GM19324 (cell line): ENCODE data around the gene ABCA7.

Experiments used
- ATAC-seq: cut with Tn5 transposase; IDR thresholded peaks from one replicate; pipeline ENCODE4 v1.9.1; 2021; ENCODE audit warnings: mild to moderate bottlenecking, moderate library complexity; ENCODE audit not compliant: unreplicated experiment, low FRiP score

Gene ABCA7

DNA sequence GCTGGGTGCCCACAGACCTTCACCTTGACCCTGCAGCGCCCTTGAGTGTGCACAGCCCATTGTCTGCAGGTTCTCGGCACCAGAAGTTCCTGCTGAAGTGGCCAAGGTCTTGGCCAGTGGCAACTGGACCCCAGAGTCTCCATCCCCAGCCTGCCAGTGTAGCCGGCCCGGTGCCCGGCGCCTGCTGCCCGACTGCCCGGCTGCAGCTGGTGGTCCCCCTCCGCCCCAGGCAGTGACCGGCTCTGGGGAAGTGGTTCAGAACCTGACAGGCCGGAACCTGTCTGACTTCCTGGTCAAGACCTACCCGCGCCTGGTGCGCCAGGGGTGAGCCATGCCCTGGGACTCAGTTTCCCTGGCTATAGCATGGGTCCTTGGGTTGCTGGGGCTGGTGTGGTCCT is 15.1 kb downstream of the ABCA7 start:
- no peak for ATAC-seq

DNA sequence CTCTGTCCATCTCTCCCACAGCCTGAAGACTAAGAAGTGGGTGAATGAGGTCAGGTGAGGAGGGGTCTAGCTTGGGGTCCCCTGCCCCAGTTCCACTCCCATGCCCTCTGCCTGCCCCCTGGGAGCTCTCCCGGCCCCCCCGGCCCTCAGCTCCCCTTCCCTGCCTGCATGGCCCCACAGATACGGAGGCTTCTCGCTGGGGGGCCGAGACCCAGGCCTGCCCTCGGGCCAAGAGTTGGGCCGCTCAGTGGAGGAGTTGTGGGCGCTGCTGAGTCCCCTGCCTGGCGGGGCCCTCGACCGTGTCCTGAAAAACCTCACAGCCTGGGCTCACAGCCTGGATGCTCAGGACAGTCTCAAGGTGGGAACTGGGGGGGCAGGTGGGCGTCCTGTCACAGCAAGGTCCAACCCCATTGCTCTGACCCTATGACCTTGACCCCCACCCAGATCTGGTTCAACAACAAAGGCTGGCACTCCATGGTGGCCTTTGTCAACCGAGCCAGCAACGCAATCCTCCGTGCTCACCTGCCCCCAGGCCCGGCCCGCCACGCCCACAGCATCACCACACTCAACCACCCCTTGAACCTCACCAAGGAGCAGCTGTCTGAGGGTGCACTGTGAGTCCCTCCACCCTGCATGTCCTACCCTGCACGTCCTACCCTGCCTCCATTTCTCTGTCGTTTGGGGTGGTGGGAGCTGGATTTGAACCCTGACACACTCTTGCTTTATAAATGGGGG is 16.1 kb downstream of the ABCA7 start:
- no peak for ATAC-seq

DNA sequence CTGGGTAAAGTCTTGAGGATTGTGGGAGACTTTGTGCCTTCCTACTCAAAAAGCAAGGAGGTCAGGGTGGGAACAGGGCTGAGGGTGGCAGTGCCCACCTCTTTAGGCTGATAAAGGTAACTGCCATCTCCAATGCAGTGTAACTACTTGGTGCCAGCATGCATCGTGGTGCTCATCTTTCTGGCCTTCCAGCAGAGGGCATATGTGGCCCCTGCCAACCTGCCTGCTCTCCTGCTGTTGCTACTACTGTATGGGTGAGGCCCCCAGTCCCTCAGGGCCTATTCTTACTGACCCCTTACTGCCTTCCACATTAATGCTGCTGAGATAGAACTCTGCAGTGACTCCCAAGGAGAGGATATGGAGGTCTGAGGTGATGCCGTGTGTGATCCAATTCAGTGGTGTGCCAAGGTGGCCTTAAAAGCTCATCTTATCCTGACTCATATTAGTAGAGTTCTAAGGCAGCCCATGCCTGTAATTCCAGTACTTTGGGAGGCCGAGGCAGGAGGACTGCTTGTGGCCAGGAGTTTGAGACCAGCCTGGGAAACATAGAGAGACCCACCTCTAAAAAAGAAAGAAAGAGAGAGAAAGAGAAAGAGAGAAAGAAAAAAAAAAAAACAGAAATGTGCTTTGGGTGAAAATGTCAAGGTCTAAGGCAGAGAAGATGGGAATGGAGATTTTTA is 17.4 kb downstream of the ABCA7 start:
- no peak for ATAC-seq

DNA sequence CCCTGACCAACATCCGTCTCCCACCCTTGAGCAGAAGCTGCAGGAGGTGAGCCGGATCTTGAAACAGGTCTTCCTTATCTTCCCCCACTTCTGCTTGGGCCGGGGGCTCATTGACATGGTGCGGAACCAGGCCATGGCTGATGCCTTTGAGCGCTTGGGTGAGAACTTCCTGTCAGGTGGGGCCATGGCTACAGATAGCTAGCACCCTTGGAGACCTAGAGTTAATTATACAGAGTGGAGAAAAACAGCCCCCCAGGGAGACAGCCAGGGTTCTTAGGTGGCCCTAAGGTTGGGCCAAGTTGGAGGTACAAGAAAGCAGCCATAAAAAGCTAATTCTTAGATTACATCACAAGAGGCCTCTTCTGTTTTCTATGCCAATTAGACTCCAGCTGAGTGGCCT is 18.2 kb downstream of the ABCA7 start:
- no peak for ATAC-seq

DNA sequence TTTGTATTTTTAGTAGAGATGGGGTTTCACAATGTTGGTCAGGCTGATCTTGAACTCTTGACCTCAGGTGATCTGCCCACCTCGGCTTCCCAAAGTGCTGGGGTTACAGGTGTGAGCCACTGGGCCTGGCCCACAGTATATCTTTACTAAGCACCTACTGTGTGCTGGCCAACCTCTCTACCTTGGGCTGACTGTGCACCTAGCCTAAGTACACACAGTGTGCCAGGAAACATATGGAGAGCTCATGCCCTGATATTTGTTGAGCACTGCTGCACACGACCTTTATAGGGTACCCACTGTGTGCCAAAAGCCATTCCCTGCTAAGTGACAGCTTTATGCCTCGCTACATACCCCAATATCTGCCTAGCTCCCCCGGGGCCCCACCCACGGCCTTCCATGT is 20.8 kb downstream of the ABCA7 start:
- no peak for ATAC-seq

DNA sequence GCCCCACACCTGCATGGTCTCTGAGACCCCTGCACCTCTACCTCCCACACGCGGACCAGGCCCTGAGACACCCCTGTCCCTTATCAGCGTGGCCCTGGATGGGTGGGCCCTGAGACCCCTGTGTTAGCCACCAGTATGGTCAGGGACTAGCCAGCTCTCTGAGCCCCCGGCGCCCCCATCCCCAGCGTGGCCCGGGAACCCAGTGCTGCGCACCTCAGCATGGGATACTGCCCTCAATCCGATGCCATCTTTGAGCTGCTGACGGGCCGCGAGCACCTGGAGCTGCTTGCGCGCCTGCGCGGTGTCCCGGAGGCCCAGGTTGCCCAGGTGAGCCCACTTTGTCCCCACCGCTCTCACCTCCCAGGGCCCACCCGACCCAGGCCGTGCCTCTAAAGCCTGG is 22.1 kb downstream of the ABCA7 start:
- ATAC-seq: no peak

DNA sequence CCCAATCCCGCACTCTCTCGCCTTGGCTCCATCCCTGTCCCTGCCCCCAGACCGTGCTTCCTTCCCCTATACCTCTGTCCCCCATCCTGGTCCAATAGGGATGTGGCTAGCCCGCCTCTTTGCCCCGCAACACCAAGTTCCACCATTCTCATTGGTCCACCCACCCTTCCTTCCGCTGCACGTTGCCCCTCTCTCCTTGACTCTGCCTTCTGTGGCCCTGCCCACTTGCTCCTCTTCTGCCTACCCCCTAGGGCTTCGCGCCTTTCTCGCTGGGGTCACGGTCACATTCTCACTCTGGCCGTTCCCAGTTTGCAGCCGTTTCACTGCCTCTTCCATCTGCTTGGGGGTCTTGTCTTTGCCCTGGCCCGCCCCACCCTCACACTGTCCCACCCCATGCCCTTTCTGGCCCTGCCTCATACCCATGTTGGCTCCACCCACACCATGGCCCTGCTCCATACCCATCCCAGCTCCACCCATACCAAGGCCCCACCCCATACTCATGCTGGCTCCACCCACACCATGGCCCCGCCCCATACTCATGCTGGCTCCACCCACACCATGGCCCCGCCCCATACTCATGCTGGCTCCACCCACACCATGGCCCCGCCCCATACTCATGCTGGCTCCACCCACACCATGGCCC is 22.6 kb downstream of the ABCA7 start:
- no peak for ATAC-seq

DNA sequence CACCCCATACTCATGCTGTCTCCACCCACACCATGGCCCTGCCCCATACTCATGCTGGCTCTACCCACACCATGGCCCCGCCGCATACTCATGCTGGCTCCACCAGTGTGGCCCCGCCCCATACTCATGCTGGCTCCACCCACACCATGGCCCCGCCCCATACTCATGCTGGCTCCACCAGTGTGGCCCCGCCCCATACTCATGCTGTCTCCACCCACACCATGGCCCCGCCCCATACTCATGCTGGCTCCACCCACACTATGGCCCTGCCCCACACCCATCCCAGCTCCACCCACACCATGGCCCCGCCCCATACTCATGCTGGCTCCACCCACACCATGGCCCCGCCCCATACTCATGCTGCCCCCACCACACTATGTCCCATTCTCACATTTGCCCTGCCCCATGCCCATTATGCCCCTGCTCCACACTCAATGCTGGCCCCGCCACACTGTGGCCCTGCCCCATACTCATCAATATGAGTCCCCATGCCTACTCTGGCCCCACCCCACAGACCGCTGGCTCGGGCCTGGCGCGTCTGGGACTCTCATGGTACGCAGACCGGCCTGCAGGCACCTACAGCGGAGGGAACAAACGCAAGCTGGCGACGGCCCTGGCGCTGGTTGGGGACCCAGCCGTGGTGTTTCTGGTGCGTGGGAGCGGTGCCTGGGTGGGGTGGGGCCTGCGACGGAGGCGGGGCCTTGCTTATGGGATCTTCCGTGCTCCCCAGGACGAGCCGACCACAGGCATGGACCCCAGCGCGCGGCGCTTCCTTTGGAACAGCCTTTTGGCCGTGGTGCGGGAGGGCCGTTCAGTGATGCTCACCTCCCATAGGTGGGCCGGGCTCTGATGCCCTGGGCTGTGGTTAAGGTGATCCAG is 23.4 kb downstream of the ABCA7 start:
- no peak for ATAC-seq

DNA sequence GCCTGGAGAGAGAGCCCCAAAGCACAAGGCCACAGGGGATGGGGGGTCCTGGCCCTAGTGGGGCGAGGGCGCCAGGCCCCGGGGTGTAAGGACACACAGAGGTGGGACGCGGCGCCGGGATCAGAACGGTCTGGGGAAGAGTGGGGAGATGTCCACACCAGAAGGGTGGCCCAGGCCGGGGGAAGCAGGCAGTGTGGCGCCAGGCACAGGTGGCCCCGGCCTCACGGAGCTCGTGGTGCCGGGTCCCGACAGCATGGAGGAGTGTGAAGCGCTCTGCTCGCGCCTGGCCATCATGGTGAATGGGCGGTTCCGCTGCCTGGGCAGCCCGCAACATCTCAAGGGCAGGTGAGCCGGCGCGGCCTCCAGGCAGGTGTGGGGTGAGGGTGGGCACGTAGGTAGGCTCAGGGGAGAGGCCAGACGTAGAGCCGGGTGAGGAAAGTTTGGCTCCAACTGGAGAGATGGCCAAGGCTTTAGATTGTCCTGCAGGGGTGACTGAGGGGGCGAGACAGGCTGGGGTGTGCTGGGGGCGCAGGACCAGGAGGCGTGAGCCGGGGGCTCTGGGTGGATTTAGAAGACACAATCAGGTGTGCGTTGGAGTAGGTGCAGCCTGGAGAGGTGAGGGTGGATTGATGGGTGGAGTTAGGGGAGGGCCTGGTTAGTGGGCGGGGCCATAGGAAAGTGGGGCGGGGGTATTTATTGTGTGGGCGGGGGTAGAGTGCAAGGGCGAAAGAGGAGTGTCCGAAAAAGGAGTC is 24.2 kb downstream of the ABCA7 start:
- ATAC-seq: no peak

DNA sequence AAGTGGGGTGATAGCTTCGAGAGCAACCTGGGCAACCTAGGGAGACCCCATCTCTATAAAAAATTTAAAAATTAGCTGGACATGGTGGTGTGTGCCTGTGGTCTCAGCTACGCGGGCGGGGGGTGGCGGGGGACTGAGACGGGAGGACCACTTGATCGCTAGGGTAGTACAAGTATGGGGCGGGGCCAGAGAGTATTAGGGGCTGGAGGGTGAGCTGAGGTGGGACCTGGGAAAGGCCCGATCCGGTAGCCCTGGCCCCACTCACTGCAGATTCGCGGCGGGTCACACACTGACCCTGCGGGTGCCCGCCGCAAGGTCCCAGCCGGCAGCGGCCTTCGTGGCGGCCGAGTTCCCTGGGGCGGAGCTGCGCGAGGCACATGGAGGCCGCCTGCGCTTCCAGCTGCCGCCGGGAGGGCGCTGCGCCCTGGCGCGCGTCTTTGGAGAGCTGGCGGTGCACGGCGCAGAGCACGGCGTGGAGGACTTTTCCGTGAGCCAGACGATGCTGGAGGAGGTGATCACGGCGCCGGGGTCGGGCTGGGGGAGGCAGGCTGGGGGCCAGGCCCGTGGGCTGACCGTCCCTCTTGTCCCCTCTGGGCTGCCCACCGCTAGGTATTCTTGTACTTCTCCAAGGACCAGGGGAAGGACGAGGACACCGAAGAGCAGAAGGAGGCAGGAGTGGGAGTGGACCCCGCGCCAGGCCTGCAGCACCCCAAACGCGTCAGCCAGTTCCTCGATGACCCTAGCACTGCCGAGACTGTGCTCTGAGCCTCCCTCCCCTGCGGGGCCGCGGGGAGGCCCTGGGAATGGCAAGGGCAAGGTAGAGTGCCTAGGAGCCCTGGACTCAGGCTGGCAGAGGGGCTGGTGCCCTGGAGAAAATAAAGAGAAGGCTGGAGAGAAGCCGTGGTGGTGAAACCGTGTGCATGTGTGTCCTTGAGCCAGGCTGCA is 25.0 kb downstream of the ABCA7 start:
- no peak for ATAC-seq

DNA sequence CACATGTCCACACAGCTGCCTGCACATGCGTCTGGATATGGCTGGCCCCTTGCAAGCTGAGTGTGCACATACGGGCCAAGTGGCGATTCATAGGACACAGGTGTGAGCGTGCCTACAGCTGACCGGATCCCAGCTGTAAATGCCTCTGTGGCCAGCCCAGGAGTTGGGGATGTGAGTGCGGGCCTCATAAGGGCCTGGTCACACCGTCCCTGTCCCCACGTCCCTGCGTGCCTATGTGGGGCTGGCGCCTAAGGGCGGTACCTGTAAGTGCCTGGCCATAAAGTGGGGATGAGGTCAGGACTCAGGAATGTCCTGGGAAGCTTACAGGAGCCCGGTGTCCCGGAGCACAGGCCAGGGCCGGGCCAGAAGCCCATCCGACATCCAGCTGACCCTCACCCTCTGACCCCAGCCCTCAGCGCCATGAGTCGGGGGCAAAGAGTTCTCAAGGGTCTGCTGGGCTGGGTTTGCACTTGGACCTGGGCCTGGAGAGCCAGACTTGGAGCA is 25.8 kb downstream of the ABCA7 start:
- no peak for ATAC-seq

DNA sequence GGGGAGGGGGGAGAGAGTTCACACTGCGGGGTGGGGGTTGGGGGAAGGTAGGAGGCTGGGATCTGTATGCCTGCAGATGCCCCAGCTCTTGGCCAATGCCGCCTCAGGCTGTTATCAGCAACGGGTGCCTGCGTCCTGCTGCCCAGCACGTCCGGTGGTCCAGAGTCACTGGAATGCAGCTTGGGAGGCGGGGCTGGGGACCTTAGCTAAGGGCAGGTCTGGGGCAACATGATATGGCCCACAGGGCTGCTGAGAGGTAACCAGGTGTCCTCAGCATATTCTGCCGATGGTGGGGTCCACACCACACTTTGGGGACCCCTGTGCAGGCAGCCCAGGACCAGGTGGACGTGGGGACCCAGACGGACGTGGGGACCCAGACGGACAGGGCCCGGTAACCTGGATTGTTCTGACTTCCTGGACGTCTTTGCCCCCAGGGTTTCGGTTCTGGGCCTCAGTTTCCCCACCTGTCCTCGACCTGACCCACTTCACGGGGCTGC is 26.4 kb downstream of the ABCA7 start:
- ATAC-seq: no peak

DNA sequence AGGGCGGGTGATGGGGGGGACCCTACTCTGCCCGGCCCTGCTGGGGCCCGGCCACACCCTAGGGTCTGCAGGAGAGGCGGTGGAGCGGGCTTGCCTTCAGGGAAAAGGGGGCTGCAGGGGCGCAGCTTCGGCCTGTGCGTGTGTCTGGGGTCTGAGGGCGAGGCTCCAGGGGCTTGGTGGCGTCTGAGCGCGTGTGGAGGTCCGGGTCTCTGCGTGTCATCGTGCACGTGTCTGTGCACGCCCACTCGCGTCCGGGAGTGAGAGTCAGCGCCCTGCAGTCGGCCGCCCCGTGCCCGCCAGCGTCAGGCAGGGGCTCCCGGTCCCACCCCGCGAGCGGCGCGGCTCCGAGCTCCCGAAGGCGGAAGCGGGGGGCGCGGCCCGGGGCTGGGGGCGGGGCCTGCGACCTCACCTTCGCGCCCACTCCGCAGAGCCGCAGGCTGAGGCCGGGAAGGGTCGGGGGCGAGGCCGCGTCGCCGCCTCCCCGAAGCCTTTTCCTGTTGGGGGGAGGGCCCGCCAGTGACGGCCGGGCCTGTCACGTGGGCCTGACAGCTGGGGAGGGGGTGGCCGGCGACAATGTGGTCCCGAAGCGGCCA is 26.9 kb downstream of the ABCA7 start, which contains the start of gene ARHGAP45:
TSS of gene ARHGAP45 (plus strand) at position 420 of the 593 bp plus-strand sequence. CDS start 239 bp downstream, outside the sequence.
- peak; percentile 47 for ATAC-seq

DNA sequence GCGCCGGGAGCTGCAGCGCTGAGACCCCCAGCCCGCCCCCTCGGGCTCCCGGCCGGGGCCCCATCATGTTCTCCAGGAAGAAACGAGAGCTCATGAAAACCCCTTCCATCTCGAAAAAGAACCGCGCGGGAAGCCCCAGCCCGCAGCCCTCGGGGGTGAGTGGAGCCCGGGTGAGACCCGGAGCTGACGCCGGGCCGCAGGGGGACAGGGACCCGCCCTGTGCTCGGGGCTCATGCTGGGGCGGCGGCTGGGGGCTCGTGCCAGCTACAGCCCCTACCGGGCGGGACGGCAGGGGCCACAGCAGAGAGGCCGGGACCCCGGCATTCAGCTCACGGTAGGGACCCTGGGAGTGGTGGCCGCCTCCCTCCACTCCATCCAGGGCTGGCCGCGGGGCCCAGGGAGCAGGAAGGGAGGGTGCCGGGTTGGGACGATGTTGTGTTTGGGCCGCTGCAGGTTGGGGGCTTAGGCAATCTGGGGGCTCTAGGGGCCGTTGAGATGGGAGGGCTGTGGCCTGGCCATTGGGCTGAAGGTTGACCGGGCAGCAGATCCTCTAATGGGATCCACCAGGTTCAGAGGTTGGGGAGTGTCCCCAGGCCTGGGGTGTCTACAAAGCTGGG is 27.5 kb downstream of the ABCA7 start:
- peak; percentile 17 for ATAC-seq

DNA sequence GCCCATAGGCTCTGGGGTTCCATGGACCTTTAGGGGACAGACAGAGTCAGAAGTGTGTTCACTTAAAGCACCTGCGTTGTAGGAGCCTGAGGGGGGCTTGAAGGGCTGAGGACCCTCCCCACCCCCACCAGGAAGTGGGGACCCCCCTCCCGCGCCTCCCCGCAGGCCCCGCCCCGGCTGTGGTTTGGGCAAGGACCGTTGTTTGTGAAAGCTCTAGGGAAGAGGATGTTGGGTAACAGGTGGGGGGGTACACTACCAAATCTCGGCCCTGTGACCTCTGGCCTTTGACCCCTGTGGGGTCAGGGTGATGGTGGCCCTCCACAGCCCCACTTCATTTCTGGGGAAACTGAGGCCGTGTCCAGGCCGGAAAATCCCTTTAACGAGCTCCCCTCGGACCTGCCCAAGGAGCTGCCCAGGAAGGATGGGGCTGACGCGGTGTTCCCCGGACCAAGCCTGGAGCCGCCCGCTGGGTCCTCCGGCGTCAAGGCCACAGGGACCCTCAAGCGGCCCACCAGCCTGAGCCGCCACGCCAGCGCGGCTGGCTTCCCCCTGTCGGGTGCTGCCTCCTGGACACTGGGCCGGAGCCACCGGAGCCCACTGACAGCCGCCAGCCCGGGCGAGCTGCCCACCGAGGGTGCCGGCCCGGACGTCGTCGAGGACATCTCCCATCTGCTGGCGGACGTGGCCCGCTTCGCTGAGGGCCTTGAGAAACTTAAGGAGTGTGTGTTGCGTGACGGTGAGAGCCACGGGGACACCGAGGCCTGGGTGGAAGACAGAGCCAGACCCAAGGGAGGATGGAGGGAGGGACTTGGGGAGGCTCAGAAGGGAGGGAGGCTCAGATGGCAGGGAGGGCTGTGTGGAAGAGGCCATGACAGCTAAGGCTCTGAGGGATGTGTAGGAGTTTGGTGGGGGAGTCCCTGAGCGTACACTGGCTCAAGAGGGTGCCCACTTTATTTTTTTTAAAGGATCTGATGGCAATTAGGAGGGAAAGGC is 28.4 kb downstream of the ABCA7 start:
- ATAC-seq: no peak

DNA sequence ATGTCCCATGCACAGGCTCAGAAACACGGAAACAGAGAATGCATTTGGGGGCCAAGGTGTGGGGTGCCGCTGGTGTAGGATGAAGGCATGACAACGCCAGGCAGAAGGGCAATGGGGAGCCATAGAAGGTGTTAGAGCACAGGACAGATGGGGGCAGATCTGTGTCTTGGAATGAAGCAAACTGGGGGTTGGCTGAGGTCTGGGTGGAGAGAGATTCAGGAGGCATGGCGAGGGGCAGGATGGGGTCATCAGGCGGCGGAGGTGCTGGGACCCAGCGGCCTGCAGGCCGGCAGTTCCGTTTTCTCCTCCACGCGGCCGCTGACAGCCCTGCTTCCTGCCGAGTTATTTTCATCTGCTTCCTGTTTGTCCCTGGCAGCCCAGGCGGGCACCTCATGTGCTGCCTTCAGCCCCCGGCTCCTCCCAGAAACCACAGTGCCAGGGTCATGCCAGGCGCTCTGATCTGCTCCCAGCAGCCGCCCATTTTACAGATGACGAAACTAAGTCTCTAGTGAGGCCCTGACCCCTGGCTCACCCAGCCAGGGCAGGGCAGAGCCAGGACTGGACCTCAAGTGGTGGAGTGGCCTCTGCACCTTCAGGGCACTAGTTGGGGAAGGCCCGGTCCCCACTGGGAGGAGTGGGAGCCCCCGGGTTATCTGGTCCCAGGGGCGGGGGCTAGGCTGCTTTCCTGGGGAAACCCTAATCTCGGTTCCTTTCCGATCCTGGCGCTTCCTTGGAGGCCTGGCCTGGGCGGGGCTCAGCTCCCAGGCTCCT is 29.3 kb downstream of the ABCA7 start:
- no peak for ATAC-seq
